SK-N-SH treated with all-trans-retinoic acid at 6 μM for 48 hours (cell line): ENCODE results near the gene HM13.

Source experiments
- ARNTL ChIP-seq: fragments of 450-650 bp; formaldehyde crosslinking; IDR thresholded peaks from 2 replicates; pipeline ENCODE4 v1.5.0; 2020; ENCODE audit warnings: low read depth, mild to moderate bottlenecking, moderate library complexity, borderline replicate concordance
- BACH2 ChIP-seq: fragments of 250-450 bp; sonication (Bioruptor Pico); IDR thresholded peaks from 2 replicates; pipeline ENCODE4 v1.9.0; 2021; ENCODE audit warnings: mild to moderate bottlenecking, borderline replicate concordance
- CREB5 ChIP-seq: fragments of 250-450 bp; sonication (Bioruptor Pico); IDR thresholded peaks from 2 replicates; pipeline ENCODE4 v1.5.1; 2020; ENCODE audit warnings: low read depth, mild to moderate bottlenecking, moderate library complexity
- ISL1 ChIP-seq: fragments of 250-450 bp; sonication (Bioruptor Pico); IDR thresholded peaks from 2 replicates; pipeline ENCODE4 v2.1.2; 2022; ENCODE audit warnings: mild to moderate bottlenecking, moderate library complexity
- PPARA ChIP-seq: fragments of 250-450 bp; sonication (Bioruptor Pico); IDR thresholded peaks from 2 replicates; pipeline ENCODE4 v1.5.0; 2020; ENCODE audit warnings: mild to moderate bottlenecking, borderline replicate concordance
- ZFP3 ChIP-seq: fragments of 250-450 bp; sonication (Bioruptor Pico); IDR thresholded peaks from 2 replicates; pipeline ENCODE4 v1.5.0; 2020; ENCODE audit warnings: mild to moderate bottlenecking, moderate library complexity
- ZNF70 ChIP-seq: fragments of 450-650 bp; formaldehyde crosslinking; IDR thresholded peaks from 2 replicates; pipeline ENCODE4 v1.5.0; 2020; ENCODE audit warnings: mild to moderate bottlenecking, moderate library complexity
- ZNF8 ChIP-seq: fragments of 450-650 bp; formaldehyde crosslinking; IDR thresholded peaks from 2 replicates; pipeline ENCODE4 v1.5.0; 2020; ENCODE audit warnings: mild to moderate bottlenecking, moderate library complexity
- TF ChIP-seq, protein P1 (sequence below): fragments of 250-450 bp; sonication (Bioruptor Pico); IDR thresholded peaks from 2 replicates; pipeline ENCODE4 v1.8.0; 2020; ENCODE audit warnings: mild to moderate bottlenecking, moderate library complexity, borderline replicate concordance

- TF ChIP-seq ZNF70 (CRISPR knock-in tag): no peak
- TF ChIP-seq ZFP3 (CRISPR knock-in tag): no peak
- no peak for TF ChIP-seq ARNTL (CRISPR knock-in tag)
- TF ChIP-seq PPARA (CRISPR knock-in tag): no peak
- TF ChIP-seq CREB5 (CRISPR knock-in tag): no peak
- no peak for TF ChIP-seq ISL1 (CRISPR knock-in tag)
- TF ChIP-seq, protein P1, sequence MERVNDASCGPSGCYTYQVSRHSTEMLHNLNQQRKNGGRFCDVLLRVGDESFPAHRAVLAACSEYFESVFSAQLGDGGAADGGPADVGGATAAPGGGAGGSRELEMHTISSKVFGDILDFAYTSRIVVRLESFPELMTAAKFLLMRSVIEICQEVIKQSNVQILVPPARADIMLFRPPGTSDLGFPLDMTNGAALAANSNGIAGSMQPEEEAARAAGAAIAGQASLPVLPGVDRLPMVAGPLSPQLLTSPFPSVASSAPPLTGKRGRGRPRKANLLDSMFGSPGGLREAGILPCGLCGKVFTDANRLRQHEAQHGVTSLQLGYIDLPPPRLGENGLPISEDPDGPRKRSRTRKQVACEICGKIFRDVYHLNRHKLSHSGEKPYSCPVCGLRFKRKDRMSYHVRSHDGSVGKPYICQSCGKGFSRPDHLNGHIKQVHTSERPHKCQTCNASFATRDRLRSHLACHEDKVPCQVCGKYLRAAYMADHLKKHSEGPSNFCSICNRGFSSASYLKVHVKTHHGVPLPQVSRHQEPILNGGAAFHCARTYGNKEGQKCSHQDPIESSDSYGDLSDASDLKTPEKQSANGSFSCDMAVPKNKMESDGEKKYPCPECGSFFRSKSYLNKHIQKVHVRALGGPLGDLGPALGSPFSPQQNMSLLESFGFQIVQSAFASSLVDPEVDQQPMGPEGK (CRISPR knock-in tag): no peak
- no peak for TF ChIP-seq BACH2 (CRISPR knock-in tag)
- TF ChIP-seq ZNF8 (CRISPR knock-in tag): no peak
Observed at GRCh38 chr20:31570021-31570463, 55.8 kb downstream of the HM13 start.
